SU-DHL-6 (cell line): ENCODE data around the gene SLC9A9.

Experiments used
- H2AFZ ChIP-seq: fragments of 200-600 bp; sonication (generic); 2 replicates; pipeline ENCODE4 v1.6.1; 2014; ENCODE audit warnings: low read depth, mild to moderate bottlenecking, moderate library complexity, mixed read lengths, antibody characterized with exemption, low read length; ENCODE audit not compliant: severe bottlenecking
- H3F3A ChIP-seq: fragments of 200-600 bp; shearing (Covaris generic); 2 replicates; pipeline ENCODE4 v1.6.0; 2016; ENCODE audit warnings: antibody characterized with exemption, mild to moderate bottlenecking; ENCODE audit not compliant: insufficient read depth
- H3K27ac ChIP-seq: fragments of 200-600 bp; sonication (generic); 2 replicates; pipeline ENCODE4 v1.5.1; 2016; ENCODE audit warnings: low read depth, mild to moderate bottlenecking, low read length, moderate library complexity, mixed read lengths
- H3K27me3 ChIP-seq: fragments of 200-600 bp; sonication (generic), shearing (Covaris generic); 2 replicates; pipeline ENCODE4 v1.6.0; 2014; ENCODE audit warnings: mild to moderate bottlenecking, low read length
- H3K36me3 ChIP-seq: fragments of 200-600 bp; sonication (generic); 2 replicates; pipeline ENCODE4 v1.6.1; 2014; ENCODE audit warnings: mild to moderate bottlenecking, low read length, mixed read lengths
- H3K4me2 ChIP-seq: fragments of 300-600, 200-600 bp; shearing (Covaris generic), sonication (generic); 2 replicates; pipeline ENCODE4 v1.6.0; 2014; ENCODE audit warnings: low read length, low read depth, mild to moderate bottlenecking; ENCODE audit not compliant: poor library complexity, severe bottlenecking
- H3K4me3 ChIP-seq: fragments of 200-600 bp; sonication (generic); 2 replicates; pipeline ENCODE4 v1.5.1; 2014; ENCODE audit warnings: antibody characterized with exemption, low read length, mild to moderate bottlenecking, mixed read lengths; ENCODE audit not compliant: insufficient read depth, poor library complexity, severe bottlenecking
- H3K79me2 ChIP-seq: fragments of 200-600 bp; sonication (generic); 2 replicates; pipeline ENCODE4 v1.6.1; 2014; ENCODE audit warnings: mild to moderate bottlenecking, low read length, moderate library complexity; ENCODE audit not compliant: insufficient read depth
- H3K9ac ChIP-seq: fragments of 200-600 bp; sonication (generic); 2 replicates; pipeline ENCODE4 v1.7.0; 2014; ENCODE audit warnings: mild to moderate bottlenecking, low read length
- H3K9me2 ChIP-seq: fragments of 200-600 bp; sonication (generic); replicated peaks from 2 replicates; pipeline ENCODE4 v1.6.1; 2014; ENCODE audit warnings: low read length; ENCODE audit not compliant: insufficient read depth
- H3K9me3 ChIP-seq: fragments of 200-600 bp; sonication (generic); 2 replicates; pipeline ENCODE4 v1.6.1; 2014; ENCODE audit warnings: low read length, mixed read lengths; ENCODE audit not compliant: insufficient read depth
- H4K20me1 ChIP-seq: fragments of 200-600 bp; sonication (generic); 2 replicates; pipeline ENCODE4 v1.6.1; 2014; ENCODE audit warnings: low read depth, mild to moderate bottlenecking, antibody characterized with exemption, low read length, moderate library complexity, mixed read lengths
- EZH2phosphoT487 ChIP-seq: fragments of 200-600 bp; sonication (generic), shearing (Covaris generic); conservative IDR thresholded peaks from 2 replicates; pipeline ENCODE4 v1.6.1; 2018; ENCODE audit warnings: mild to moderate bottlenecking, antibody characterized with exemption, low read length, moderate library complexity, mixed read lengths
- TF ChIP-seq, protein P1 (sequence below): fragments of 200-600 bp; sonication (generic); IDR thresholded peaks from one replicate; pipeline ENCODE4 v1.5.1; 2017; ENCODE audit warnings: antibody characterized with exemption, mild to moderate bottlenecking, low read length, moderate library complexity; ENCODE audit not compliant: insufficient read depth, poor library complexity, severe bottlenecking

SLC9A9 gene

GRCh38 chr3:143351895-143352608 lies 496.2 kb downstream of the SLC9A9 start:
- H3K36me3 ChIP-seq: no peaks in the 10 kb centered on the region
- no peak for TF ChIP-seq EZH2phosphoT487
- TF ChIP-seq, protein P1, sequence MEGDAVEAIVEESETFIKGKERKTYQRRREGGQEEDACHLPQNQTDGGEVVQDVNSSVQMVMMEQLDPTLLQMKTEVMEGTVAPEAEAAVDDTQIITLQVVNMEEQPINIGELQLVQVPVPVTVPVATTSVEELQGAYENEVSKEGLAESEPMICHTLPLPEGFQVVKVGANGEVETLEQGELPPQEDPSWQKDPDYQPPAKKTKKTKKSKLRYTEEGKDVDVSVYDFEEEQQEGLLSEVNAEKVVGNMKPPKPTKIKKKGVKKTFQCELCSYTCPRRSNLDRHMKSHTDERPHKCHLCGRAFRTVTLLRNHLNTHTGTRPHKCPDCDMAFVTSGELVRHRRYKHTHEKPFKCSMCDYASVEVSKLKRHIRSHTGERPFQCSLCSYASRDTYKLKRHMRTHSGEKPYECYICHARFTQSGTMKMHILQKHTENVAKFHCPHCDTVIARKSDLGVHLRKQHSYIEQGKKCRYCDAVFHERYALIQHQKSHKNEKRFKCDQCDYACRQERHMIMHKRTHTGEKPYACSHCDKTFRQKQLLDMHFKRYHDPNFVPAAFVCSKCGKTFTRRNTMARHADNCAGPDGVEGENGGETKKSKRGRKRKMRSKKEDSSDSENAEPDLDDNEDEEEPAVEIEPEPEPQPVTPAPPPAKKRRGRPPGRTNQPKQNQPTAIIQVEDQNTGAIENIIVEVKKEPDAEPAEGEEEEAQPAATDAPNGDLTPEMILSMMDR: no peak
- H3K9ac ChIP-seq: no peak overlapping the region
- H3K27me3 ChIP-seq: no peaks in the 10 kb centered on the region
- H3F3A ChIP-seq: no peaks in the 10 kb centered on the region
- no peak overlapping the region for H3K27ac ChIP-seq
- H3K9me3 ChIP-seq: no peaks in the 10 kb centered on the region
- H2AFZ ChIP-seq: no peak overlapping the region
- no peaks in the 10 kb centered on the region for H3K9me2 ChIP-seq
- H4K20me1 ChIP-seq: no peaks in the 10 kb centered on the region
- H3K79me2 ChIP-seq: no peaks in the 10 kb centered on the region
- H3K4me2 ChIP-seq: no peak overlapping the region
- H3K4me3 ChIP-seq: no peak overlapping the region

GRCh38 chr3:143351354-143351753 lies 496.9 kb downstream of the SLC9A9 start:
- Histone ChIP-seq H3K9me2 (no peaks in the 10 kb centered on the region), H2AFZ (no peak overlapping the region), H3K9me3 (no peaks in the 10 kb centered on the region), H3K36me3 (no peaks in the 10 kb centered on the region), H4K20me1 (no peaks in the 10 kb centered on the region), H3K4me3 (no peak overlapping the region), H3K27me3 (no peaks in the 10 kb centered on the region), H3K9ac (no peak overlapping the region), H3F3A (no peaks in the 10 kb centered on the region), H3K4me2 (no peak overlapping the region), H3K79me2 (no peaks in the 10 kb centered on the region), H3K27ac (no peak overlapping the region)
- TF ChIP-seq EZH2phosphoT487: no peak
- TF ChIP-seq, protein P1: no peak

- Histone ChIP-seq H3K4me2 (no peak overlapping the region), H3K9ac (no peak overlapping the region), H3K27me3 (no peaks in the 10 kb centered on the region), H4K20me1 (no peaks in the 10 kb centered on the region), H3K4me3 (no peak overlapping the region), H3F3A (no peaks in the 10 kb centered on the region), H3K9me3 (no peaks in the 10 kb centered on the region), H3K36me3 (no peaks in the 10 kb centered on the region), H2AFZ (no peak overlapping the region), H3K79me2 (no peaks in the 10 kb centered on the region), H3K9me2 (no peaks in the 10 kb centered on the region), H3K27ac (no peak overlapping the region)
- TF ChIP-seq EZH2phosphoT487: no peak
- TF ChIP-seq, protein P1: no peak
Observed at GRCh38 chr3:143349455-143349854, 498.8 kb downstream of the SLC9A9 start.
